Endodermal cell (in vitro differentiated cells): ENCODE measurements around the gene NIBAN1. TPM values are rescaled to one million over a fixed set of nuclear protein-coding genes. Genes with fewer than 3 reads are reported as not detected.
"Not testable (repeated sequence)": the region's sequence is repeated elsewhere in the genome, so short reads cannot be mapped to it uniquely, and the experiment has no call there.

Experiments used
- DNase-seq: peaks from one replicate; pipeline ENCODE4 v3.0.0-alpha.2; 2017
- H3K27ac ChIP-seq: 2 replicates; pipeline ENCODE4 v1.5.1; 2013; ENCODE audit warnings: mild to moderate bottlenecking, low read depth, low read length, moderate library complexity
- H3K27me3 ChIP-seq: 2 replicates; pipeline ENCODE4 v1.6.1; 2013; ENCODE audit warnings: mild to moderate bottlenecking, low read length, moderate library complexity; ENCODE audit not compliant: insufficient read depth, control insufficient read depth, poor library complexity, severe bottlenecking
- H3K36me3 ChIP-seq: 2 replicates; pipeline ENCODE4 v1.7.0; 2013; ENCODE audit warnings: mild to moderate bottlenecking, low read length, moderate library complexity; ENCODE audit not compliant: control insufficient read depth, insufficient read depth
- H3K4me1 ChIP-seq: one replicate; pipeline ENCODE4 v1.7.0; 2013; ENCODE audit warnings: low read length; ENCODE audit not compliant: control insufficient read depth, insufficient read depth
- H3K4me3 ChIP-seq: 2 replicates; pipeline ENCODE4 v1.5.1; 2013; ENCODE audit warnings: mild to moderate bottlenecking, low read length, moderate library complexity
- H3K9ac ChIP-seq: 2 replicates; pipeline ENCODE4 v1.6.1; 2013; ENCODE audit warnings: mild to moderate bottlenecking, low read length, moderate library complexity; ENCODE audit not compliant: poor library complexity, severe bottlenecking; ENCODE audit errors: extremely low read depth
- H3K9me3 ChIP-seq: 2 replicates; pipeline ENCODE4 v1.6.1; 2013; ENCODE audit warnings: mild to moderate bottlenecking, low read length, moderate library complexity; ENCODE audit not compliant: control insufficient read depth
- H3K27ac Mint-ChIP-seq: 2 replicates; pipeline ENCODE4 v1.8.0; 2020; ENCODE audit warnings: mixed read lengths
- H3K27me3 Mint-ChIP-seq: 2 replicates; pipeline ENCODE4 v1.8.0; 2021; ENCODE audit warnings: mild to moderate bottlenecking, mixed read lengths; ENCODE audit not compliant: insufficient read depth
- H3K36me3 Mint-ChIP-seq: 2 replicates; pipeline ENCODE4 v1.8.0; 2020; ENCODE audit warnings: low read depth, mixed read lengths
- H3K4me1 Mint-ChIP-seq: 2 replicates; pipeline ENCODE4 v1.8.0; 2020; ENCODE audit warnings: mixed read lengths
- H3K4me3 Mint-ChIP-seq: 2 replicates; pipeline ENCODE4 v1.8.0; 2020; ENCODE audit warnings: mild to moderate bottlenecking, moderate library complexity, mixed read lengths
- H3K9me3 Mint-ChIP-seq: 2 replicates; pipeline ENCODE4 v1.8.0; 2020; ENCODE audit warnings: mild to moderate bottlenecking, mixed read lengths
- CTCF ChIP-seq: fragments of 200-600 bp; sonication (generic); conservative IDR thresholded peaks from 2 replicates; pipeline ENCODE4 v1.5.0; 2021; ENCODE audit warnings: antibody characterized with exemption, mild to moderate bottlenecking
- WGBS, 2 experiments: methylation state at CpG; one replicate each; pipeline versions ENCODE4 v1.1.5 to v1.1.7; 2013; ENCODE audit warnings: missing lambda C conversion rate in 2 of 2, mixed read lengths in 1 of 2; ENCODE audit not compliant: insufficient coverage in 1 of 2, insufficient read length in 1 of 2; 5-methylcytosine and 5-hydroxymethylcytosine counted together
- total RNA-seq, 2 donors: library from RNA; stranded (reverse); fragmentation: NEBNext Ultra II Directional in 1 of 2; extraction: Animal tissue kit (Norgen Biotek cat#: 25700) in 1 of 2; gene quantifications; 2 replicates in 1 of 2; 3 replicates in 1 of 2; pipeline ENCODE4 v1.2.1, GENCODE V29; 2021

NIBAN1 gene
- total RNA-seq, 2 donors from 2014 or later: 4.8 to 5.1 TPM

GRCh38 chr1:184958554-184959353, 15.6 kb downstream of the NIBAN1 start:
- no peak for DNase-seq
- Histone ChIP-seq H3K27me3 (no peaks in the 10 kb centered on the region), H3K4me1 (peaks cover 5% of the 10 kb centered on the region), H3K9ac (no peak overlapping the region), H3K4me3 (no peak overlapping the region), H3K36me3 (no peaks in the 10 kb centered on the region), H3K9me3 (no peaks in the 10 kb centered on the region), H3K27ac (no peak overlapping the region)
- Mint-ChIP-seq H3K4me1 (peaks cover 10% of the 10 kb centered on the region), H3K36me3 (no peaks in the 10 kb centered on the region), H3K27ac (no peak overlapping the region), H3K4me3 (no peak overlapping the region), H3K9me3 (no peaks in the 10 kb centered on the region), H3K27me3 (no peaks in the 10 kb centered on the region)
- no peak for TF ChIP-seq CTCF
- 88 to 89% methylated on average over 2 to 4 of the region's 4 CpGs for WGBS, 2 experiments

DNA sequence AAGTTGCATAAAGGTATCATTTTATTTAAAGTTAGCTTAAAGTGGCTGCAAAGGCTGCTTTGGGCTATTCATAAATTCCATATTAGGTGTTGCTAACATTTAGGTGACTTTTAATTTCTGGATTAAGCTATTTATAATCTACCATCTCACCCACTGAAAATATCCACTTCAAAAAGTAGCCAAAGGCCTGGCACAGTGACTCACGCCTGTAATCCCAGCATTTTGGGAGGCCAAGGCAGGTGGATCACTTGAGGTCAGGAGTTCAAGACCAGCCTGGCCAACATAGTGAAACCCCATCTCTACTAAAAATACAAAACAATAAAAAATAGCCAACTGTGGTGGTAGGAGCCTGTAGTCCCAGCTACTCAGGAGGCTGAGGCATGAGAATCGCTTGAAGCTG, 16.4 kb downstream of the NIBAN1 start:
- 96% methylated on average over 2 of the region's 2 CpGs; no CpG with 5 or more reads in 1 of the 2 experiments for WGBS, 2 experiments
- not testable (repeated sequence) for H3K27me3 Mint-ChIP-seq, H3K36me3 ChIP-seq, H3K4me1 ChIP-seq, H3K27me3 ChIP-seq, H3K9me3 ChIP-seq, H3K4me1 Mint-ChIP-seq, H3K4me3 ChIP-seq, H3K9me3 Mint-ChIP-seq, DNase-seq, H3K9ac ChIP-seq, H3K36me3 Mint-ChIP-seq, H3K27ac Mint-ChIP-seq, H3K27ac ChIP-seq, H3K4me3 Mint-ChIP-seq

DNA sequence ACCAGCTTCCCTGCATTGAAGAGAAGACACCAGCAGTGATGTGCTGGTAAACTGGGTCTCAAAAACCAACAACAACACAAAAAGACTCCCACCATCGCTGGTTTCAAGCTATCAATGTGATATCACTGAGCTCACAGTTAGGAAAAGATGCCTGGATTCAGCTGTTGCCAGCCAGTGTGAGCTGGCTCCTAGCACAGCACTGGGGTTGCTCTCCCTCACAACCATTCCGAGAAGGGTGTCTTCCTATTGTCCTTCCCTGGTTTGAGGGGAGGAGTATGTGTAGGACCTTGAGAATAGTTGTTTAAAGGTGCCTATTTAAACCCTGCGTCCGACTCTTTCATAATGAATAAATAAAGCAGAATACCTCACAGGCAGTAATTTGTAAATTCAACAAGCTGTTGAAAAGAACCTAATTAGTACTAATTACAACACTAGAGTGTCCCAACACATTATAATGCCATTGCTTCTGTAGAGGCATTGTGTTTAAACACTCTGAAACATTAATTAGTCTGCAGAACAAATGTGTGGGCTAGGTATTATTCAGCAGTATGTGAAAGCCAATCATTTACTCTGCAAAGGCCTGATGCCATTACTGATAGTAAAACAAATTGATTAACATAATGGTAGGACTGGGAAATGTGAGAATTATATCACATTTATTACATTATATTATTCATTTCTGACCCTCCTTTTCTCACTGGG, 17.2 kb downstream of the NIBAN1 start:
- H3K4me1 ChIP-seq: peaks cover 5% of the 10 kb centered on the region
- Mint-ChIP-seq H3K27me3 (peaks cover 3% of the 10 kb centered on the region), H3K27ac (no peak overlapping the region), H3K9me3 (no peaks in the 10 kb centered on the region), H3K4me1 (peaks cover 10% of the 10 kb centered on the region), H3K4me3 (no peak overlapping the region), H3K36me3 (no peaks in the 10 kb centered on the region)
- no peaks in the 10 kb centered on the region for H3K27me3 ChIP-seq
- H3K4me3 ChIP-seq: no peak overlapping the region
- DNase-seq: no peak
- H3K36me3 ChIP-seq: no peaks in the 10 kb centered on the region
- no peak for TF ChIP-seq CTCF
- H3K9me3 ChIP-seq: no peaks in the 10 kb centered on the region
- 88% methylated on average over 4 of the region's 4 CpGs; no CpG with 5 or more reads in 1 of the 2 experiments for WGBS, 2 experiments
- no peak overlapping the region for H3K9ac ChIP-seq
- no peak overlapping the region for H3K27ac ChIP-seq
